Measurements from ENCODE around the gene NRG3.

NRG3 gene

GRCh38 chr10:82506680-82507376 lies 631.8 kb downstream of the NRG3 start:
- no peak for DNase-seq

- no peak for DNase-seq
Observed at GRCh38 chr10:82515256-82515655, 640.3 kb downstream of the NRG3 start.

GRCh38 chr10:82529062-82529461 lies 654.1 kb downstream of the NRG3 start:
- no peak for DNase-seq

- DNase-seq: no peak
Observed at GRCh38 chr10:82535457-82535856, 660.5 kb downstream of the NRG3 start.

GRCh38 chr10:82536668-82537067 lies 661.7 kb downstream of the NRG3 start:
- DNase-seq: no peak

GRCh38 chr10:82538272-82538671 lies 663.3 kb downstream of the NRG3 start:
- DNase-seq: no peak

GRCh38 chr10:82543631-82544030 lies 668.6 kb downstream of the NRG3 start:
- no peak for DNase-seq

GRCh38 chr10:82544377-82544776 lies 669.4 kb downstream of the NRG3 start:
- no peak for DNase-seq

GRCh38 chr10:82551506-82551905 lies 676.5 kb downstream of the NRG3 start:
- no peak for DNase-seq

- no peak for DNase-seq
Observed at GRCh38 chr10:82552267-82552666, 677.3 kb downstream of the NRG3 start.

- DNase-seq: no peak
Observed at GRCh38 chr10:82554381-82554780, 679.4 kb downstream of the NRG3 start.

- no peak for DNase-seq
Observed at GRCh38 chr10:82558014-82558607, 683.1 kb downstream of the NRG3 start.

- DNase-seq: no peak
Observed at GRCh38 chr10:82564353-82565196, 689.6 kb downstream of the NRG3 start.

- no peak for DNase-seq
Observed at GRCh38 chr10:82565197-82565575, 690.2 kb downstream of the NRG3 start.

- no peak for DNase-seq
Observed at GRCh38 chr10:82572744-82573143, 697.8 kb downstream of the NRG3 start.

GRCh38 chr10:82574081-82574480 lies 699.1 kb downstream of the NRG3 start:
- DNase-seq: no peak

- DNase-seq: no peak
Observed at GRCh38 chr10:82575318-82575717, 700.3 kb downstream of the NRG3 start.

GRCh38 chr10:82576093-82576492 lies 701.1 kb downstream of the NRG3 start:
- DNase-seq: no peak

GRCh38 chr10:82581940-82582339 lies 706.9 kb downstream of the NRG3 start:
- no peak for DNase-seq

- DNase-seq: no peak
Observed at GRCh38 chr10:82591421-82591820, 716.4 kb downstream of the NRG3 start.

- no peak for DNase-seq
Observed at GRCh38 chr10:82597840-82598239, 722.8 kb downstream of the NRG3 start.

- DNase-seq: no peak
Observed at GRCh38 chr10:82609845-82610244, 734.9 kb downstream of the NRG3 start.

GRCh38 chr10:82618007-82618406 lies 743.0 kb downstream of the NRG3 start:
- DNase-seq: no peak

- DNase-seq: no peak
Observed at GRCh38 chr10:82621680-82622079, 746.7 kb downstream of the NRG3 start.

Measured in activated effector memory CD4-positive, alpha-beta T cell treated with Interleukin-2 at 50 U/mL for 16 hours (primary cell).